SK-N-SH (cell line): ENCODE data around the gene BCL2L11.

Experiments used
- CHD2 ChIP-seq: fragments of 150-350 bp; IDR thresholded peaks from 2 replicates; pipeline ENCODE4 v1.6.1; 2018; ENCODE audit warnings: low read length; ENCODE audit not compliant: partially characterized antibody
- CTCF ChIP-seq: fragments of 200-600 bp; sonication (generic); IDR thresholded peaks from 2 replicates; pipeline ENCODE4 v1.6.1; 2017; ENCODE audit warnings: antibody characterized with exemption, mild to moderate bottlenecking, moderate library complexity
- MAX ChIP-seq: IDR thresholded peaks from 2 replicates; pipeline ENCODE4 v1.4.0; 2012; ENCODE audit warnings: low read depth
- MEF2A ChIP-seq: IDR thresholded peaks from 2 replicates; pipeline ENCODE4 v1.4.0; 2012; ENCODE audit warnings: low read depth, borderline replicate concordance
- NRF1 ChIP-seq: IDR thresholded peaks from 2 replicates; pipeline ENCODE4 v1.6.1; 2012; ENCODE audit warnings: low read depth, mild to moderate bottlenecking, low read length
- YY1 ChIP-seq: IDR thresholded peaks from 2 replicates; pipeline ENCODE4 v1.4.0; 2012; ENCODE audit warnings: low read depth, mild to moderate bottlenecking

- TF ChIP-seq CTCF: no peak
- TF ChIP-seq MEF2A: no peak
- TF ChIP-seq YY1: no peak
- no peak for TF ChIP-seq MAX
- TF ChIP-seq CHD2: no peak
- no peak for TF ChIP-seq NRF1
These were observed 72.2 kb downstream of the BCL2L11 start for GRCh38 chr2:111192776-111193368.
